ENCODE results near the gene SCFD2.
"Not testable (repeated sequence)": the region's sequence is repeated elsewhere in the genome, so short reads cannot be mapped to it uniquely, and the experiment has no call there.

The SCFD2 gene

GRCh38 chr4:53189011-53189410 lies 176.8 kb downstream of the SCFD2 start:
- no peak for DNase-seq (ENCODE audit: low read depth in 2 of 2)

- DNase-seq (ENCODE audit: low read depth in 2 of 2), result no peak
These were observed 179.0 kb downstream of the SCFD2 start for GRCh38 chr4:53186714-53187358.

GRCh38 chr4:53185869-53186585 lies 179.8 kb downstream of the SCFD2 start:
- no peak for DNase-seq (ENCODE audit: low read depth in 2 of 2)

GRCh38 chr4:53183754-53184153 lies 182.1 kb downstream of the SCFD2 start:
- DNase-seq (ENCODE audit: low read depth in 2 of 2), result no peak

GRCh38 chr4:53177751-53178150 lies 188.1 kb downstream of the SCFD2 start:
- DNase-seq (ENCODE audit: low read depth in 2 of 2), result not testable (repeated sequence)

GRCh38 chr4:53175640-53176039 lies 190.2 kb downstream of the SCFD2 start:
- no peak for DNase-seq (ENCODE audit: low read depth in 2 of 2)

- no peak for DNase-seq (ENCODE audit: low read depth in 2 of 2)
These were observed 191.0 kb downstream of the SCFD2 start for GRCh38 chr4:53174823-53175222.

GRCh38 chr4:53173576-53173975 lies 192.3 kb downstream of the SCFD2 start:
- no peak for DNase-seq (ENCODE audit: low read depth in 2 of 2)

- DNase-seq (ENCODE audit: low read depth in 2 of 2), result no peak
These were observed 194.1 kb downstream of the SCFD2 start for GRCh38 chr4:53171797-53172196.

- DNase-seq (ENCODE audit: low read depth in 2 of 2), result no peak
These were observed 195.9 kb downstream of the SCFD2 start for GRCh38 chr4:53169695-53170617.

GRCh38 chr4:53168228-53168627 lies 197.6 kb downstream of the SCFD2 start:
- no peak for DNase-seq (ENCODE audit: low read depth in 2 of 2)

- no peak for DNase-seq (ENCODE audit: low read depth in 2 of 2)
These were observed 202.9 kb downstream of the SCFD2 start for GRCh38 chr4:53162969-53163368.

GRCh38 chr4:53161787-53162433 lies 204.0 kb downstream of the SCFD2 start:
- no peak for DNase-seq (ENCODE audit: low read depth in 2 of 2)

- no peak for DNase-seq (ENCODE audit: low read depth in 2 of 2)
These were observed 204.6 kb downstream of the SCFD2 start for GRCh38 chr4:53161051-53161786.

- no peak for DNase-seq (ENCODE audit: low read depth in 2 of 2)
These were observed 209.0 kb downstream of the SCFD2 start for GRCh38 chr4:53156896-53157295.

- DNase-seq (ENCODE audit: low read depth in 2 of 2), result no peak
These were observed 213.4 kb downstream of the SCFD2 start for GRCh38 chr4:53152467-53152866.

- DNase-seq (ENCODE audit: low read depth in 2 of 2), result no peak
These were observed 214.4 kb downstream of the SCFD2 start for GRCh38 chr4:53151489-53151788.

GRCh38 chr4:53150631-53151488 lies 215.0 kb downstream of the SCFD2 start:
- no peak for DNase-seq (ENCODE audit: low read depth in 2 of 2)

GRCh38 chr4:53147711-53148110 lies 218.2 kb downstream of the SCFD2 start:
- no peak for DNase-seq (ENCODE audit: low read depth in 2 of 2)

GRCh38 chr4:53147197-53147596 lies 218.7 kb downstream of the SCFD2 start:
- no peak for DNase-seq (ENCODE audit: low read depth in 2 of 2)

Data from stimulated activated CD8-positive, alpha-beta memory T cell treated with anti-CD3 and anti-CD28 coated beads, Interleukin-2, amount 100 ng/mL, for 1 hour (primary cell).